Peyer's patch (tissue), 4 donors: ENCODE data around the gene GDF9. TPM values are rescaled to one million over a fixed set of nuclear protein-coding genes. Genes with fewer than 3 reads are reported as not detected.

Experiments
- DNase-seq, 3 donors: peaks; one replicate each; pipeline ENCODE4 v3.0.0-alpha.2; 2017 to 2019
- H3K27ac ChIP-seq, 4 donors: fragments of 200-600 bp; sonication (generic); one replicate each; pipeline ENCODE4 v1.5.1; 2016 to 2019
- H3K27me3 ChIP-seq, 2 donors: fragments of 200-600 bp; sonication (generic); one replicate each; pipeline ENCODE4 v1.5.1; 2019
- H3K36me3 ChIP-seq, 3 donors: fragments of 200-600 bp; sonication (generic); one replicate each; pipeline ENCODE4 v1.5.1; 2016 to 2019
- H3K4me1 ChIP-seq, 4 donors: fragments of 200-600 bp; sonication (generic); one replicate each; pipeline ENCODE4 v1.5.1; 2016 to 2019
- H3K4me3 ChIP-seq, 4 donors: fragments of 200-600 bp; sonication (generic); 1 replicate in 3 of 4; 2 replicates in 1 of 4; pipeline ENCODE4 v1.5.1; 2016 to 2019; ENCODE audit warnings: mild to moderate bottlenecking in 1 of 4
- H3K9me3 ChIP-seq, 4 donors: fragments of 200-600 bp; sonication (generic); one replicate each; pipeline ENCODE4 v1.5.1; 2016 to 2019; ENCODE audit warnings: mild to moderate bottlenecking in 1 of 4
- POLR2A ChIP-seq, 2 donors: fragments of 450-650 bp; IDR thresholded peaks; one replicate each; pipeline ENCODE4 v1.5.1; 2017; ENCODE audit warnings: antibody characterized with exemption in 2 of 2, mild to moderate bottlenecking in 2 of 2, moderate library complexity in 2 of 2
- total RNA-seq, 4 donors: library from RNA; depleted of rRNA; stranded (reverse); fragments of >200 nt; gene quantifications; one replicate each; pipeline ENCODE4 v1.1.0, GENCODE V29; 2016
- TF ChIP-seq, protein P1 (sequence below), 6 experiments: fragments of 450-650 bp in 4 of 6; fragments of 200-600 bp in 2 of 6; sonication (generic) in 1 of 6; IDR thresholded peaks; one replicate each; pipeline ENCODE4 v1.5.1; 2017 to 2019; ENCODE audit warnings: antibody characterized with exemption in 6 of 6, mild to moderate bottlenecking in 3 of 6, moderate library complexity in 1 of 6

The GDF9 gene
- total RNA-seq, 4 donors from 2014 or later: 0.66 TPM; not detected in 3

DNA sequence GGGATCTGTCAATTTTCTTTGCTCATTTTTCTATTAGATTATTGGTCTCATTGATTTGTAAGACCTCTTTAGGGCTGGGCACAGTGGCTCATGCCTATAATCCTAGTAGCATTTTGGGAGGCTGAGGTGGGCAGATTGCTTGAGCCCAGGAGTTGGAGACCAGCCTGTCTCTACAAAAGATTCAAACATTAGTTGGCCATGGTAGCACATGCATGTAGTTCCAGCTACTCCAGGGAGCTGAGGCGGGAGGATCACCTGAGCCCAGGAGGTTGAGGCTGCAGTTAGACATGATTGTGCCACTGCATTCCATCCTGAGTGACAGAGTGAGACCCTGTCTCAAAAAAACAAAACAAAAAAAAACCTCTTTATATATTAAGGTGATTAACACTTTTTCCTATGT, 29.4 kb downstream of the GDF9 start:
- Histone ChIP-seq H3K27me3 (no peaks in the 10 kb centered on the region), H3K4me1 (peaks cover 0 to 40% (median 4%) of the 10 kb centered on the region in 4 donors), H3K36me3 (no peaks in the 10 kb centered on the region), H3K9me3 (no peaks in the 10 kb centered on the region), H3K27ac (peak overlapping the region in 3 of 4 donors; percentile 74 to 93 (median 91)), H3K4me3 (no peak overlapping the region)
- no peak for DNase-seq
- TF ChIP-seq POLR2A (IDR thresholded peaks at IDR 0.05): no peak
- TF ChIP-seq, protein P1, sequence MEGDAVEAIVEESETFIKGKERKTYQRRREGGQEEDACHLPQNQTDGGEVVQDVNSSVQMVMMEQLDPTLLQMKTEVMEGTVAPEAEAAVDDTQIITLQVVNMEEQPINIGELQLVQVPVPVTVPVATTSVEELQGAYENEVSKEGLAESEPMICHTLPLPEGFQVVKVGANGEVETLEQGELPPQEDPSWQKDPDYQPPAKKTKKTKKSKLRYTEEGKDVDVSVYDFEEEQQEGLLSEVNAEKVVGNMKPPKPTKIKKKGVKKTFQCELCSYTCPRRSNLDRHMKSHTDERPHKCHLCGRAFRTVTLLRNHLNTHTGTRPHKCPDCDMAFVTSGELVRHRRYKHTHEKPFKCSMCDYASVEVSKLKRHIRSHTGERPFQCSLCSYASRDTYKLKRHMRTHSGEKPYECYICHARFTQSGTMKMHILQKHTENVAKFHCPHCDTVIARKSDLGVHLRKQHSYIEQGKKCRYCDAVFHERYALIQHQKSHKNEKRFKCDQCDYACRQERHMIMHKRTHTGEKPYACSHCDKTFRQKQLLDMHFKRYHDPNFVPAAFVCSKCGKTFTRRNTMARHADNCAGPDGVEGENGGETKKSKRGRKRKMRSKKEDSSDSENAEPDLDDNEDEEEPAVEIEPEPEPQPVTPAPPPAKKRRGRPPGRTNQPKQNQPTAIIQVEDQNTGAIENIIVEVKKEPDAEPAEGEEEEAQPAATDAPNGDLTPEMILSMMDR (IDR thresholded peaks at IDR 0.05): no peak

DNA sequence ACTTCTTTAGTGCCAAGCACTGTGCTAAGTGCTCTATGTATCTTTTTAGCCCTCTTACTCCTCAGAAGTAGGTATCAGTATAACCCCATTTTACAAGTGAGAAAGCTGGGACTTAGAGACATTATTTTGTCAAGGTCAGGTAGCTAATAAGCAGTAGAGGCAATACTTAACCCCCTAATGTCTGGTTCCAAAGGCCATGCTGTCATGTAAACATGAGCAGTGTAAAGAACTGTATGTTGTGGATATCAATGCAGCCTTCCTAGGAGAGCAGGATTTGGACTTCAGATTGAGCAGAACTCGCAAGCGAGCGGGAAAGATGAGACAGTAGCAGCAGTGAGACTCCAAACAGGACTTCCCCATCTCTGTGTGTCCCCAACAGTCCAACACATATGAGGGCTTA, 32.2 kb downstream of the GDF9 start:
- H3K27ac ChIP-seq: no peak overlapping the region
- peaks cover 0 to 31% (median 0%) of the 10 kb centered on the region in 4 donors for H3K4me1 ChIP-seq
- H3K36me3 ChIP-seq: no peaks in the 10 kb centered on the region
- TF ChIP-seq POLR2A (IDR thresholded peaks at IDR 0.05): no peak
- TF ChIP-seq, protein P1 (IDR thresholded peaks at IDR 0.05): no peak
- no peaks in the 10 kb centered on the region for H3K9me3 ChIP-seq
- no peak for DNase-seq
- no peak overlapping the region for H3K4me3 ChIP-seq
- H3K27me3 ChIP-seq: no peaks in the 10 kb centered on the region

DNA sequence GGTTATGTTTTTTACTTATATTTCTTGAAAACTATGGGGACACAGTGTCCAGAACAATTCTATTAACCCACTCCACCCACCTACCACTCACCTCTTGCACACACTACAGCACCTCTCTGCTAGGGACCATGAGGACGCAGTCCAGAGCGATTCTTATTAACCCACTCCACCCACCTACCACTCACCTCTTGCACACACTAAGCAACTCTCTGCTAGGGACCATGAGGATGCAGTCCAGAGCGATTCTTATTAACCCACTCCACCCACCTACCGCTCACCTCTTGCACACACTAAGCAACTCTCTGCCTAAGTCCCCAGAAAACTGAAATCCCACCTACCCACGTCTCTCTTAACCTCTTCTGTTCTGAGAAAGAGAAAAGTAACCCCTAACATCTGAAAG, 33.7 kb downstream of the GDF9 start:
- TF ChIP-seq, protein P1 (IDR thresholded peaks at IDR 0.05): no peak
- TF ChIP-seq POLR2A (IDR thresholded peaks at IDR 0.05): no peak
- DNase-seq: no peak
- Histone ChIP-seq H3K27ac (no peak overlapping the region), H3K9me3 (no peaks in the 10 kb centered on the region), H3K27me3 (no peaks in the 10 kb centered on the region), H3K4me3 (no peak overlapping the region), H3K36me3 (no peaks in the 10 kb centered on the region), H3K4me1 (peaks cover 0 to 23% (median 0%) of the 10 kb centered on the region in 4 donors)

DNA sequence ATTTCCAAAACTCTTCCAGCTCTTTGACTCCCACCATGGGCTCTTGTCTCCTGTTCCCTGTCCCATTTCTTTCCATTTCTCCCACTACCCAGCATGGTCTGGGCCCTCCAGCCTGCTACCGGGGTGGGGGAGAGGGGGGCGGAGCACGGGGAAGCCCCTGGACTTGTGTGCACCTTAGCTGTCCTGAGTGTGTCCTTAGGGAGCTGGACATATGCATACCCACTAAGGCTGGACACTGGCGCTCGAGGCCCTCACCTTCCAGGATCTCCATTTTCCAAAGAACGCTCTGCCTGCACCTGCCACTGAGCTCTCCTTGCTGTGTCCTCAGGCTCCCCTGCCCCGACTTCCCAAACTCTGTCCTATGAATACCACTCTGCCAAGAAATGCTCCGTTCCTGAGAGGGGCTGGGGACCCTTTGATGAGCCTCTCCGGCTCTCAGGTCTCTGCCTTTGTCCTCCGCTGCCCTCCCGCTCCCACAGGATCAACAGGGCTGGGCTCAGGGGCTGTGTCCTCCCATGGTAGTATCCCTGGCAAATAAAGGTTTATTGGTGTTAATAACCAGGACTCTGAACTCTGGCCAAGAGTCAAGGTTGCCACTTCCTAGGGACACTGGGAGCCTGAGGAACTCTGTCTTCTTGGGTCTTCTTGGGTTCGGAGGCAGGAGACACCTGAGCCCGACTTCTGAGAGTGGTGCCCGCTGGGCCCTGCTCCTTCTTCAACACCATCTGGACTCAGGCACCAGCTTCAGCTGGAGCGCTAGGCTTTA, 35.0 kb downstream of the GDF9 start:
- TF ChIP-seq, protein P1 (IDR thresholded peaks at IDR 0.05): no peak
- TF ChIP-seq POLR2A (IDR thresholded peaks at IDR 0.05): peak in 1 of 2 donors; percentile 65
- H3K36me3 ChIP-seq: no peaks in the 10 kb centered on the region
- H3K4me1 ChIP-seq: peaks cover 0 to 20% (median 0%) of the 10 kb centered on the region in 4 donors
- DNase-seq: peak in 2 of 3 donors; percentile 78 to 79
- peak overlapping the region; percentile 73 to 93 (median 86) for H3K27ac ChIP-seq
- peak overlapping the region; percentile 55 to 84 (median 74) for H3K4me3 ChIP-seq
- H3K9me3 ChIP-seq: no peaks in the 10 kb centered on the region
- no peaks in the 10 kb centered on the region for H3K27me3 ChIP-seq

DNA sequence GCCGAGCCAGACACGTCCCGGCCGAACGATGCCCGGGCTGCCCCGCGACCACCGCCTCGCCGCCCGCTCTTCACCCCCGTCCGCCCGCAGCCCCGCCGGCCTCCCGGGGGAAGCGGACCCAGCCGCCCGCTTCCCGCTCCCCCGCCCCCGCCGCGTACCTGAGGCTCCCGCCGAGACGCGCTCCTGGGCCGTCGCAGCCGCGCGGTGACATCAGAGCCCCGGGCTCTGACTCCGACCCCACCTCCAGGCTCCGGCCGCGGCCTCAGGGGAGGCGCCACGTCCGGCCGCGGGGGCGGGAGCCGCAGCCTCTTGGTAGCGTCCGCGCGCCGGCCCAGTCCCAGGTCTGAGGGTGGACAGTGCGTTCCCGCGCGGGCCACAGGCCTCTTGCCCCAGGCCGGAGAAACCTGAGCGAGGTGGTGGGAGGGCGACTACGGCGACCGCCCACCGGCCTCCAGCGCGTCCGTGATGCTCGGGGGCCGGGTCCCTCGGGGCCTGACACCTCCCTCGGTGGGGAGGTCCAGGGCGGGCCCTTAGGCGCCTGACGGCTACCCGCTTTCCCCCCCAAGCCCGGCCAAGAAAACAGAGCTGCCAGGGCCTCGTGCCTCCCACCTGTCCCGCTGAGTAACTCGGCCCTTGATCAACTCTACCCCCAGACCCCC, 35.7 kb downstream of the GDF9 start, which contains the start of gene SHROOM1:
Gene SHROOM1, minus strand, starts transcription at position 212 of the 659 bp plus-strand sequence. CDS start 4,507 bp downstream, outside the sequence.
- Histone ChIP-seq H3K4me3 (peak within 1 kb of the TSS; percentile 55 to 84 (median 74)), H3K27ac (peak within 1 kb of the TSS; percentile 73 to 93 (median 86)), H3K27me3 (no peaks in the 10 kb centered on the region), H3K4me1 (peaks cover 0 to 20% (median 1%) of the 10 kb centered on the region in 4 donors), H3K36me3 (peaks cover 0 to 4% (median 0%) of the 10 kb centered on the region in 3 donors), H3K9me3 (no peaks in the 10 kb centered on the region)
- peak; percentile 35 to 88 (median 83) for DNase-seq
- TF ChIP-seq, protein P1 (IDR thresholded peaks at IDR 0.05): no peak
- TF ChIP-seq POLR2A (IDR thresholded peaks at IDR 0.05): peak; percentile 72 to 74
